Measurements from ENCODE around the gene KRT79.

The KRT79 gene

DNA sequence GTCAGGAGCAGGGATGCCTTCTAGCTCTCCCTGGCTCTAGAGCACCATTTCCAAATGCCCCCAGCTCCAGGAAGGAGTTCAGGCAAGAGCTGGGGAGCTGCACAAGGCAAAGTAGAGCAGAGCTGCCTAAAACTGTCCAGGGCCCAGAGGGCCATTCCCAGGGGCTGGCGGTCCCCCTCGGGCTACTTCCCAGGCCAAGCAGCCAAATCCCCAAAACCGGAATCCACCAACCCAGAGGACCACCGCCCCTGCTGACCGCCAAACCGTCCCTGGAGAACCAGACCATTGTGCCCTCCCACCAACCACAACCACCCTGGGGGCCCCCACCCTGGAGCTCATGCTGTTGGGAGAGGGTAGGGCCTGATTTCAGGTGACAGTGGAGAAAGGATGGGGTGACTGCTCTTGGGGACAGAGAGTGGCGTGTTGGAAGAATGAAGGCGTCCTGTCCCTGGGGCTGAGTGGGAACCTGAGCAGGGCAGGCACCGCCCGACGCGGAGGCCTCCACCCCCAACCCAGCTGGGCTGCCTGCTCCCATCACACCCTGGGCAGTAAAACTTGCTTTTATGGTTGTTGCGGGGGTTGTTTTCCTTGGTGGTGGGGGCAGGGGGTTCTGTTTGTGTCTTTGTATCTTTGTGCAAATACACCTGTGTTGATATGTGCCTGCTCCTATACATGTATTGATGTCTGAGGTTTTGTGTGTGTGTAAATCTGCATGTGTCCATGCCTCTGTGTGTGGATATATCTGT is 38.7 kb upstream of the KRT79 start:
- TF ChIP-seq, protein P1, sequence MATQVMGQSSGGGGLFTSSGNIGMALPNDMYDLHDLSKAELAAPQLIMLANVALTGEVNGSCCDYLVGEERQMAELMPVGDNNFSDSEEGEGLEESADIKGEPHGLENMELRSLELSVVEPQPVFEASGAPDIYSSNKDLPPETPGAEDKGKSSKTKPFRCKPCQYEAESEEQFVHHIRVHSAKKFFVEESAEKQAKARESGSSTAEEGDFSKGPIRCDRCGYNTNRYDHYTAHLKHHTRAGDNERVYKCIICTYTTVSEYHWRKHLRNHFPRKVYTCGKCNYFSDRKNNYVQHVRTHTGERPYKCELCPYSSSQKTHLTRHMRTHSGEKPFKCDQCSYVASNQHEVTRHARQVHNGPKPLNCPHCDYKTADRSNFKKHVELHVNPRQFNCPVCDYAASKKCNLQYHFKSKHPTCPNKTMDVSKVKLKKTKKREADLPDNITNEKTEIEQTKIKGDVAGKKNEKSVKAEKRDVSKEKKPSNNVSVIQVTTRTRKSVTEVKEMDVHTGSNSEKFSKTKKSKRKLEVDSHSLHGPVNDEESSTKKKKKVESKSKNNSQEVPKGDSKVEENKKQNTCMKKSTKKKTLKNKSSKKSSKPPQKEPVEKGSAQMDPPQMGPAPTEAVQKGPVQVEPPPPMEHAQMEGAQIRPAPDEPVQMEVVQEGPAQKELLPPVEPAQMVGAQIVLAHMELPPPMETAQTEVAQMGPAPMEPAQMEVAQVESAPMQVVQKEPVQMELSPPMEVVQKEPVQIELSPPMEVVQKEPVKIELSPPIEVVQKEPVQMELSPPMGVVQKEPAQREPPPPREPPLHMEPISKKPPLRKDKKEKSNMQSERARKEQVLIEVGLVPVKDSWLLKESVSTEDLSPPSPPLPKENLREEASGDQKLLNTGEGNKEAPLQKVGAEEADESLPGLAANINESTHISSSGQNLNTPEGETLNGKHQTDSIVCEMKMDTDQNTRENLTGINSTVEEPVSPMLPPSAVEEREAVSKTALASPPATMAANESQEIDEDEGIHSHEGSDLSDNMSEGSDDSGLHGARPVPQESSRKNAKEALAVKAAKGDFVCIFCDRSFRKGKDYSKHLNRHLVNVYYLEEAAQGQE (IDR thresholded peaks at IDR 0.05; ENCODE audit: insufficient read depth in 1 of 2, low read depth in 2 of 2, low read length in 2 of 2), result no peak
- TF ChIP-seq TAF1 (IDR thresholded peaks at IDR 0.05; ENCODE audit: borderline replicate concordance, insufficient read depth, low read length), result no peak
- no peak for TF ChIP-seq FOXP2 (optimal IDR thresholded peaks at IDR 0.05; ENCODE audit: borderline replicate concordance, extremely low read depth, extremely low read length, insufficient read depth)

DNA sequence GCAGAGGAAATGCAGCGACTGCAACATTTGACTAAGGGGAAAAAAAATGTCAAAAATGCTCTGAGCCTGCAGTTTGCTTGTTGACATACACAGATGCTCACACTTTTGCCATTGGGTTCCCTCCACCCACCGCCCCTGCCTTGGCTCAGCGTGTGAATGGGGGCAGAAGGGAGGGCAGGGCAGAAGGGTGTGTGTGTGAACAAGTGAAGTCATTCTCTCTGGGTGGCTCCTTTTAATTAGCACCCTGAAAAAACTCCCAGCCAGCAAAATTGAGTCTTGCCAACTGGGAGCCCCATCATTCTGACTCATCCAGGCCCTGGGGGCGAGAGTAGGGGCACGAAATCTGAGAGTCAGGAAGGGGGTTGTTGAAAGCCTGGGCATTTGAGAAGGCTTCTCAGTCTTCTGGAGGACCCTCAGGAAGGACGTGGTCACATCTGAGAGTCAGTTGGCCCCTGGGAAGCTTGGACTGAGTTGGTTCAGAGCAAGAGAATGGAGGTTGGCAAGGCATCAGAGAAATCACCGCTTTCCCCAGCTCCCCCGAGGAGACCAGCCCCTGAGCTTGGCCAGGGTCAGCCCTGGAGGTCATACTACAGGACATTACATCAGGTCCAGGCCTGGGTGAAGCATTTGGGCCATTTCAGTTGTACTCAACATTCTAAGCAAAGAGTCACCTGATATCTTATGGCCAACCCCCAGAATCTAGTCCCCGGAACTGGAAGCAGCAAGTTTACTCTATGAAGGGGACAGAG is 37.4 kb upstream of the KRT79 start:
- no peak for TF ChIP-seq FOXP2 (optimal IDR thresholded peaks at IDR 0.05; ENCODE audit: borderline replicate concordance, extremely low read depth, extremely low read length, insufficient read depth)
- no peak for TF ChIP-seq TAF1 (IDR thresholded peaks at IDR 0.05; ENCODE audit: borderline replicate concordance, insufficient read depth, low read length)
- no peak for TF ChIP-seq POLR2AphosphoS5 (IDR thresholded peaks at IDR 0.05; ENCODE audit: low read depth, low read length)
- TF ChIP-seq, protein P1 (IDR thresholded peaks at IDR 0.05; ENCODE audit: insufficient read depth in 1 of 2, low read depth in 2 of 2, low read length in 2 of 2), result no peak

DNA sequence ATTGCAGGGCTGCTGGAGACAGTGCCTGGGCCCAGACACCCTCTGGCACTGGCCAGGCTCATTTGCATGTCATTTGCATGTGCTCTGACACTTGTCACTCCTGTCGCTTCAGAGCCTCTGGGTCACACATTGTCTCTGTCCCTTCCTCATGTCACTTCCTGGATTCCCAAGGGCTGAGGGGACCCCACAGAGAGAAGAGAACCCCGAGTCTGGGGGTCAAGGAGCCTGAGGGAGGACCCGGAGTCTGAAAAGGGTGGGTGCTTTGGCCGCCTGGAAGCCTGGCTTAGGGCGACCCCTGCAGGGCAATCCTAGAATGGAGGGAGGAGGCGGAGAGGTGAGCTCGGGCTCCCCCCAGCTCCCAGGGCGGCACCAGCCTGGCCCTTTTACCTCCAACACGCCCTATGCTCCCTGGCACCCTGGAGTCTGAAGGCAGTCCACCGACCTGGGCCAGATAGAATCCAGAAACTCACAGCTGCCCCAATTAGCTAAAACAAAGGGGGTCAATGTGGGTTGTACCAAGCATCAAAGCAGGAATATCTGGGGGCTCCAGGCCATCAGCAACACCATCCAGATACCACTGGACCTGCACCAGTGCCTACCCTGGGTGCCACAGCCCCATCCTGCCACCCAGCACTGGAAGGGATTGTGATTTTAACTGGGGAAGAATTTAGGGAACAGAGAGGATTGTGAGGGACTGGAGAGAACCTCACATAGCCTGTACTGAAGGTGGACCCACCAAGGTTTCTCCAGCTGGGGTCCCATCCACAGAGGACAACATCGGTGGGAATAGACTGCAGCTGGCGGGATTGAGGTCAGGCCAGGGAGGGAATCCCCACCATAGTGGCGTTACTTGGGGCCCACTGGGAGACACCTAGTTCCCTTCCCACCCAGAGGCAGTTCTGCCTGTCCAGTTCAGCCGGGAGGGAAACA is 36.5 kb upstream of the KRT79 start:
- TF ChIP-seq, protein P1 (IDR thresholded peaks at IDR 0.05; ENCODE audit: insufficient read depth in 1 of 2, low read depth in 2 of 2, low read length in 2 of 2), result no peak
- TF ChIP-seq SIN3A (IDR thresholded peaks at IDR 0.05; ENCODE audit: borderline replicate concordance, insufficient read depth, low read length), result no peak
- TF ChIP-seq TAF1 (IDR thresholded peaks at IDR 0.05; ENCODE audit: borderline replicate concordance, insufficient read depth, low read length), result no peak
- no peak for TF ChIP-seq FOXP2 (optimal IDR thresholded peaks at IDR 0.05; ENCODE audit: borderline replicate concordance, extremely low read depth, extremely low read length, insufficient read depth)
- no peak for TF ChIP-seq POLR2AphosphoS5 (IDR thresholded peaks at IDR 0.05; ENCODE audit: low read depth, low read length)

DNA sequence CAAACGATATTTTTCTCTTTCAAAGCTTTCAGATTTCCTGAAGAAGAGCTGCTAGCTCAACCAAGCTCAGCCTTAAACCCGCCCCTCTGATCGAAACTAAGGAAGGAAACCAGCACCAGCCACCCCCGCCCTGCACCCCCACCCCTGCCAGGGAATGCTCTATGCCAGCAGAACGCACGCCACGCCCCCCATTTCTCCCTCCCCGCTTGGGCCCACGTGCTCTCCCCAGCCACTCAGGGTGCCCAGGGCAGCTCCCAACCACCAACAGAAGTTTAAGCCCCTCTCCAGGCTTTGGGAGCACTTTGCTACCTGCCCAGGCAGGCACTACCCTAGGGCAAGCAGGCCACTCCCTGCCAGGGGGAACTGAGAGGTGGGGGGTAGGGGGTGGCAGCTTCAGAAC is 33.5 kb upstream of the KRT79 start:
- TF ChIP-seq FOXP2 (optimal IDR thresholded peaks at IDR 0.05; ENCODE audit: borderline replicate concordance, extremely low read depth, extremely low read length, insufficient read depth), result no peak
- TF ChIP-seq POLR2AphosphoS5 (IDR thresholded peaks at IDR 0.05; ENCODE audit: low read depth, low read length), result no peak
- TF ChIP-seq, protein P1 (IDR thresholded peaks at IDR 0.05; ENCODE audit: insufficient read depth in 1 of 2, low read depth in 2 of 2, low read length in 2 of 2), result no peak
- TF ChIP-seq SIN3A (IDR thresholded peaks at IDR 0.05; ENCODE audit: borderline replicate concordance, insufficient read depth, low read length), result no peak
- TF ChIP-seq TAF1 (IDR thresholded peaks at IDR 0.05; ENCODE audit: borderline replicate concordance, insufficient read depth, low read length), result no peak

Data from PFSK-1 (cell line).